DND-41 (cell line): ENCODE results near the gene SERPINI2.

ENCODE experiments used
- ATAC-seq: fragments of 200-7000 bp; cut with Tn5 transposase; 3 replicates; pipeline ENCODE4 v1.9.1; 2021; ENCODE audit warnings: low read depth; ENCODE audit not compliant: insufficient read depth
- DNase-seq: peaks from one replicate; pipeline ENCODE4 v3.0.0-alpha.2; 2020
- H2AFZ ChIP-seq: 2 replicates; pipeline ENCODE4 v1.6.0; 2012; ENCODE audit warnings: low read depth, low read length
- H3K27ac ChIP-seq: 2 replicates; pipeline ENCODE4 v1.5.1; 2012; ENCODE audit warnings: low read length, inconsistent platforms
- H3K27me3 ChIP-seq: fragments of 200-600 bp; sonication (generic); 2 replicates; pipeline ENCODE4 v1.6.0; 2012; ENCODE audit warnings: low read length, mild to moderate bottlenecking, inconsistent platforms; ENCODE audit not compliant: insufficient read depth, poor library complexity
- H3K36me3 ChIP-seq: 2 replicates; pipeline ENCODE4 v1.5.1; 2012; ENCODE audit warnings: low read length, inconsistent platforms; ENCODE audit not compliant: insufficient read depth
- H3K4me1 ChIP-seq: 2 replicates; pipeline ENCODE4 v1.5.1; 2012; ENCODE audit warnings: mild to moderate bottlenecking, low read length; ENCODE audit not compliant: insufficient read depth
- H3K4me2 ChIP-seq: 2 replicates; pipeline ENCODE4 v1.6.0; 2012; ENCODE audit warnings: mild to moderate bottlenecking, moderate library complexity, low read length, inconsistent platforms; ENCODE audit not compliant: insufficient read depth
- H3K4me3 ChIP-seq, 2 experiments: fragments of 200-600 bp in 1 of 2; shearing (Covaris generic) in 1 of 2; 2 replicates each; pipeline ENCODE4 v1.5.1; 2012 to 2016; ENCODE audit warnings: inconsistent platforms in 2 of 2, low read length in 2 of 2, mild to moderate bottlenecking in 2 of 2, low read depth in 1 of 2, moderate library complexity in 1 of 2
- H3K79me2 ChIP-seq: 2 replicates; pipeline ENCODE4 v1.6.0; 2012; ENCODE audit warnings: low read length, inconsistent platforms; ENCODE audit not compliant: insufficient read depth
- H3K9ac ChIP-seq: 2 replicates; pipeline ENCODE4 v1.6.0; 2012; ENCODE audit warnings: low read depth, mild to moderate bottlenecking, inconsistent platforms, low read length, moderate library complexity
- H3K9me3 ChIP-seq: 2 replicates; pipeline ENCODE4 v1.5.1; 2012; ENCODE audit warnings: low read length, moderate library complexity, mild to moderate bottlenecking, inconsistent platforms; ENCODE audit not compliant: insufficient read depth, severe bottlenecking
- H4K20me1 ChIP-seq: 2 replicates; pipeline ENCODE4 v1.6.0; 2012; ENCODE audit warnings: low read length; ENCODE audit not compliant: insufficient read depth
- EZH2 ChIP-seq: IDR thresholded peaks from 3 replicates; pipeline ENCODE4 v1.6.1; 2012; ENCODE audit warnings: borderline replicate concordance, low read depth, mild to moderate bottlenecking, moderate library complexity, low read length, inconsistent platforms; ENCODE audit not compliant: severe bottlenecking
- TF ChIP-seq, protein P1 (sequence below): IDR thresholded peaks from 2 replicates; pipeline ENCODE4 v1.5.1; 2012; ENCODE audit warnings: borderline replicate concordance, low read length, moderate library complexity, mild to moderate bottlenecking; ENCODE audit not compliant: poor library complexity, severe bottlenecking; ENCODE audit errors: extremely low read depth

SERPINI2 gene

DNA sequence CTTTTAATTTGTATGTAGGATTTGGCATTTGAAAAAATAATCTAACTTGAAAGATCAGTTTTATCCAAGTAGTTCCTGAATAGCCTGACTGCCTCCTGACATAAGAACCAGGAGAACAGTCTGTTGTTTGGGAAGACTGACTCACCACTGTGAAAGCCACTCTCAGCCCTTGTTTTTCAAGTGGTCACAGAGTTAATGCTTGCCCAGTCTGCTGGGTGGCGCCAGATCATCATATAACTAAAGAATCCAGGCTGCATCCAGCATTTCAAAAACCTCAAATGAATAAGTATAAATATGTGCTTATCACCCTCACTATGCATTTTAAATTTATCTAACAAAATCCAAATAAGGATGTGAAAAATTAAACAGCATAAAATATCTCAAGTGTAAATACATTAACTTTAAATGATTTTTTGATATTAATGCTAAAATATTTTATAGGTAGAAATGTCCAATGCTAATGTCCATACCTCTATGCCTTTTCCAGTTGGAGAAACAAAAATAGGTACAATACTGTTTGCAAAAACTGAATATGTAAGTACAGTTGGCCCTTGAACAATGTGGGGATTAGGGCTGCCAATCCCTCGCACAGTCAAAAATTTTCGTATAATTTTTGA, 66.9 kb downstream of the SERPINI2 start:
- H3K9ac ChIP-seq = no peak overlapping the region
- H2AFZ ChIP-seq = no peak overlapping the region
- no peaks in the 10 kb centered on the region for H3K9me3 ChIP-seq
- no peak overlapping the region for H3K27ac ChIP-seq
- no peak overlapping the region for H3K4me3 ChIP-seq
- no peaks in the 10 kb centered on the region for H3K4me1 ChIP-seq
- no peaks in the 10 kb centered on the region for H3K27me3 ChIP-seq
- no peak for ATAC-seq
- TF ChIP-seq EZH2 = no peak
- TF ChIP-seq, protein P1, sequence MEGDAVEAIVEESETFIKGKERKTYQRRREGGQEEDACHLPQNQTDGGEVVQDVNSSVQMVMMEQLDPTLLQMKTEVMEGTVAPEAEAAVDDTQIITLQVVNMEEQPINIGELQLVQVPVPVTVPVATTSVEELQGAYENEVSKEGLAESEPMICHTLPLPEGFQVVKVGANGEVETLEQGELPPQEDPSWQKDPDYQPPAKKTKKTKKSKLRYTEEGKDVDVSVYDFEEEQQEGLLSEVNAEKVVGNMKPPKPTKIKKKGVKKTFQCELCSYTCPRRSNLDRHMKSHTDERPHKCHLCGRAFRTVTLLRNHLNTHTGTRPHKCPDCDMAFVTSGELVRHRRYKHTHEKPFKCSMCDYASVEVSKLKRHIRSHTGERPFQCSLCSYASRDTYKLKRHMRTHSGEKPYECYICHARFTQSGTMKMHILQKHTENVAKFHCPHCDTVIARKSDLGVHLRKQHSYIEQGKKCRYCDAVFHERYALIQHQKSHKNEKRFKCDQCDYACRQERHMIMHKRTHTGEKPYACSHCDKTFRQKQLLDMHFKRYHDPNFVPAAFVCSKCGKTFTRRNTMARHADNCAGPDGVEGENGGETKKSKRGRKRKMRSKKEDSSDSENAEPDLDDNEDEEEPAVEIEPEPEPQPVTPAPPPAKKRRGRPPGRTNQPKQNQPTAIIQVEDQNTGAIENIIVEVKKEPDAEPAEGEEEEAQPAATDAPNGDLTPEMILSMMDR = no peak
- H3K79me2 ChIP-seq = no peaks in the 10 kb centered on the region
- DNase-seq = no peak
- no peak overlapping the region for H3K4me2 ChIP-seq
- H4K20me1 ChIP-seq = no peaks in the 10 kb centered on the region
- no peaks in the 10 kb centered on the region for H3K36me3 ChIP-seq

DNA sequence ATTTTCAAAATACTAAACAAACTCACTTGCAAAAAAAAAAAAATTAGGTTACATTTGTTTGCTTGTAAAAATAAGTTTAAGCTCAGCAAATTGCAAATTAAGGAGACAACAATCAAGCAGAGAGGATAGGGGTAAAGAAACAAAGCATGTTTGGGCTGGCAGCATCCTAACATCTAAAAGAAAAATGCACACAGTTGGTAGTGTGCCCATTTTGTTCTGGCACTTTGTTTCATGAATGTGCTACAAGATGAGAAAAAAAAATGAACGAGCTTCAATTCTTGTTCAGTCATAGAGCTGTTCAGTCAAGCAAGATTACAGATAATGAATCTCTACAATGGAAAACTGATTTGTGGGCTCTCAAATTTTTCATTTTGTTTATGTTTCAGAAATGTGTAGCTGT, 76.0 kb downstream of the SERPINI2 start:
- Histone ChIP-seq H3K4me1 (no peaks in the 10 kb centered on the region), H3K9me3 (no peaks in the 10 kb centered on the region), H2AFZ (no peak overlapping the region), H3K79me2 (no peaks in the 10 kb centered on the region), H3K36me3 (no peaks in the 10 kb centered on the region), H3K9ac (no peak overlapping the region), H3K27ac (no peak overlapping the region), H3K4me3 (no peak overlapping the region), H3K27me3 (no peaks in the 10 kb centered on the region), H4K20me1 (no peaks in the 10 kb centered on the region), H3K4me2 (no peak overlapping the region)
- DNase-seq (no peak), ATAC-seq (no peak)
- TF ChIP-seq, protein P1 = no peak
- no peak for TF ChIP-seq EZH2

DNA sequence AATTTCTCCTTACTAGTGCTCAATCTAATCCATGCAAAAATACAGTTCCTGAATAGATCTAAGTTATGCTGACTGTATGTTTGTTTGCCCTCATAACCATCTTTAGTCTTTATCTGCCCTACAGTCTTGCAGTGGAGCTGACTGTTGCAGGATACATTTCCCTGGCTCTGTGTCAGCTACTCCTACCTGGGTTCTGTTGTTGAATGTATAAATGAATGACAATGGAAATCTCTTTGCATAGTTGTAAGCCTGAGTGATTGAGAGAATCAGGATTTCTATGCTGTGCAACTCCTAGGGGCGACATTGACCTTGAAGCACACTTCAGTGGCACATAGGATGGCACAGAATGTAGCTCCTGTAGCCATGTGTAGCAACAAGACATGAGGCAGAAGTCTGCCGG, 77.8 kb downstream of the SERPINI2 start:
- Histone ChIP-seq H4K20me1 (no peaks in the 10 kb centered on the region), H3K9ac (no peak overlapping the region), H3K9me3 (no peaks in the 10 kb centered on the region), H3K4me2 (no peak overlapping the region), H3K27ac (no peak overlapping the region), H3K4me1 (no peaks in the 10 kb centered on the region), H3K27me3 (no peaks in the 10 kb centered on the region), H3K79me2 (no peaks in the 10 kb centered on the region), H3K36me3 (no peaks in the 10 kb centered on the region), H3K4me3 (no peak overlapping the region), H2AFZ (no peak overlapping the region)
- TF ChIP-seq, protein P1 = no peak
- no peak for TF ChIP-seq EZH2
- no peak for ATAC-seq
- no peak for DNase-seq
